IMR-90 (cell line): Measurements from ENCODE around the gene PTCHD4. TPM values are rescaled to one million over a fixed set of nuclear protein-coding genes. Genes with fewer than 3 reads are reported as not detected.

ENCODE experiments used
- ATAC-seq: fragments of 200-7000 bp; cut with Tn5 transposase; 2 replicates; pipeline ENCODE4 v1.9.1; 2020; ENCODE audit warnings: low read depth, mild to moderate bottlenecking, moderate library complexity
- BruUV-seq: library from RNA; stranded (reverse); fragments of 400-500 nt; replicated peaks from 2 replicates; lab custom pipeline; 2021; lab: Mats Ljungman, UMichigan
- CTCF ChIA-PET: fragments of 300-600 bp; formaldehyde crosslinking; extraction: SDS; loops from one replicate; lab custom pipeline; 2021; ENCODE audit warnings: antibody characterized with exemption; lab: Yijun Ruan, JAX
- POLR2A ChIA-PET: fragments of 300-600 bp; sonication (Branson Sonifier 250); formaldehyde crosslinking; loops from one replicate; lab custom pipeline; 2022; ENCODE audit warnings: antibody characterized with exemption; ENCODE audit not compliant: unreplicated experiment; lab: Charles Lee
- DNase-seq: peaks from one replicate; pipeline ENCODE4 v3.0.0; 2013
- H2AFZ ChIP-seq: replicated peaks from 2 replicates; pipeline ENCODE3; 2013; ENCODE audit warnings: low read length, mild to moderate bottlenecking; ENCODE audit not compliant: poor library complexity
- H2AK5ac ChIP-seq: 2 replicates; pipeline ENCODE4 v1.6.1; 2013; ENCODE audit warnings: low read depth, low read length, inconsistent platforms
- H2AK9ac ChIP-seq: replicated peaks from 2 replicates; pipeline ENCODE3; 2013; ENCODE audit warnings: mild to moderate bottlenecking, low read depth, low read length, moderate library complexity; ENCODE audit not compliant: poor library complexity
- H2BK120ac ChIP-seq: 2 replicates; pipeline ENCODE4 v1.6.1; 2013; ENCODE audit warnings: low read depth, low read length, inconsistent platforms
- H2BK15ac ChIP-seq: 3 replicates; pipeline ENCODE4 v1.6.1; 2013; ENCODE audit warnings: low read depth, low read length, inconsistent platforms
- H2BK20ac ChIP-seq: 2 replicates; pipeline ENCODE4 v1.6.1; 2013; ENCODE audit warnings: low read depth, mild to moderate bottlenecking, inconsistent platforms, low read length, moderate library complexity
- H2BK5ac ChIP-seq: 2 replicates; pipeline ENCODE4 v1.6.1; 2013; ENCODE audit warnings: mild to moderate bottlenecking, low read depth, low read length, inconsistent platforms; ENCODE audit not compliant: poor library complexity, severe bottlenecking
- H3K14ac ChIP-seq: replicated peaks from 2 replicates; pipeline ENCODE4 v1.6.1; 2013; ENCODE audit warnings: low read depth, low read length, inconsistent platforms
- H3K18ac ChIP-seq: 2 replicates; pipeline ENCODE4 v1.6.1; 2013; ENCODE audit warnings: low read depth, low read length, control low read depth
- H3K23ac ChIP-seq: 2 replicates; pipeline ENCODE4 v1.6.1; 2013; ENCODE audit warnings: low read depth, low read length, inconsistent platforms
- H3K27ac ChIP-seq: 2 replicates; pipeline ENCODE4 v1.5.1; 2013; ENCODE audit warnings: mild to moderate bottlenecking, control low read depth, low read length; ENCODE audit not compliant: insufficient read depth
- H3K27me3 ChIP-seq: 2 replicates; pipeline ENCODE4 v1.6.1; 2013; ENCODE audit warnings: low read length; ENCODE audit not compliant: control insufficient read depth, insufficient read depth
- H3K36me3 ChIP-seq: 2 replicates; pipeline ENCODE4 v1.6.1; 2013; ENCODE audit warnings: low read length, mixed read lengths; ENCODE audit not compliant: control insufficient read depth, insufficient read depth
- H3K4ac ChIP-seq: 2 replicates; pipeline ENCODE4 v1.6.1; 2013; ENCODE audit warnings: low read depth, low read length, inconsistent platforms
- H3K4me1 ChIP-seq: 2 replicates; pipeline ENCODE4 v1.6.1; 2013; ENCODE audit warnings: low read length, mixed read lengths; ENCODE audit not compliant: control insufficient read depth, insufficient read depth
- H3K4me2 ChIP-seq: 2 replicates; pipeline ENCODE4 v1.6.1; 2013; ENCODE audit warnings: low read depth, mild to moderate bottlenecking, control low read depth, low read length, moderate library complexity
- H3K4me3 ChIP-seq: 2 replicates; pipeline ENCODE4 v1.5.1; 2013; ENCODE audit warnings: low read depth, mild to moderate bottlenecking, control low read depth, low read length, moderate library complexity; ENCODE audit not compliant: insufficient read depth
- H3K56ac ChIP-seq: 2 replicates; pipeline ENCODE4 v1.6.1; 2013; ENCODE audit warnings: low read length, inconsistent platforms; ENCODE audit not compliant: insufficient read depth; ENCODE audit errors: extremely low read depth
- H3K79me1 ChIP-seq, 2 experiments: 2 replicates each; pipeline ENCODE4 v1.6.1; 2013; ENCODE audit warnings: low read length in 2 of 2, inconsistent platforms in 1 of 2, low read depth in 1 of 2
- H3K9ac ChIP-seq: 2 replicates; pipeline ENCODE4 v1.6.1; 2013; ENCODE audit warnings: low read depth, low read length, control low read depth
- H3K9me1 ChIP-seq: 2 replicates; pipeline ENCODE4 v1.6.1; 2013; ENCODE audit warnings: low read length, inconsistent platforms; ENCODE audit not compliant: insufficient read depth
- H3K9me3 ChIP-seq: 2 replicates; pipeline ENCODE4 v1.6.1; 2013; ENCODE audit warnings: low read length; ENCODE audit not compliant: control insufficient read depth, insufficient read depth
- H4K20me1 ChIP-seq: 2 replicates; pipeline ENCODE4 v1.6.1; 2013; ENCODE audit warnings: low read length, inconsistent platforms; ENCODE audit not compliant: insufficient read depth
- H4K5ac ChIP-seq: 2 replicates; pipeline ENCODE4 v1.6.1; 2013; ENCODE audit warnings: mild to moderate bottlenecking, low read depth, low read length, control low read depth
- H4K8ac ChIP-seq, 2 experiments: 2 replicates each; pipeline ENCODE4 v1.6.1; 2013; ENCODE audit warnings: low read depth in 2 of 2, low read length in 2 of 2, control low read depth in 1 of 2, inconsistent platforms in 1 of 2
- H4K91ac ChIP-seq: 2 replicates; pipeline ENCODE4 v1.6.1; 2013; ENCODE audit warnings: low read depth, low read length, inconsistent platforms; ENCODE audit not compliant: insufficient read depth
- BHLHE40 ChIP-seq: fragments of 150-350 bp; IDR thresholded peaks from 2 replicates; pipeline ENCODE4 v1.6.1; 2016; ENCODE audit warnings: mild to moderate bottlenecking, low read depth, low read length
- CEBPB ChIP-seq: IDR thresholded peaks from 2 replicates; pipeline ENCODE4 v1.6.1; 2012; ENCODE audit warnings: low read depth, low read length, improper control_type of control experiment
- CHD1 ChIP-seq: IDR thresholded peaks from 2 replicates; pipeline ENCODE4 v1.6.1; 2012; ENCODE audit warnings: low read depth, low read length, improper control_type of control experiment
- FOS ChIP-seq: fragments of 150-350 bp; IDR thresholded peaks from 2 replicates; pipeline ENCODE4 v1.6.1; 2016; ENCODE audit warnings: low read depth, low read length
- MAFK ChIP-seq: IDR thresholded peaks from 2 replicates; pipeline ENCODE4 v1.6.1; 2012; ENCODE audit warnings: low read depth, low read length, improper control_type of control experiment
- MAZ ChIP-seq: IDR thresholded peaks from 2 replicates; pipeline ENCODE4 v1.6.1; 2012; ENCODE audit warnings: low read depth, mild to moderate bottlenecking, low read length, improper control_type of control experiment, moderate library complexity, borderline replicate concordance
- MXI1 ChIP-seq: IDR thresholded peaks from 2 replicates; pipeline ENCODE4 v1.6.1; 2012; ENCODE audit warnings: low read depth, mild to moderate bottlenecking, low read length, moderate library complexity, borderline replicate concordance
- NFE2L2 ChIP-seq: fragments of 150-350 bp; IDR thresholded peaks from 2 replicates; pipeline ENCODE4 v1.6.1; 2016; ENCODE audit warnings: low read depth, mild to moderate bottlenecking, low read length
- POLR2A ChIP-seq: IDR thresholded peaks from 2 replicates; pipeline ENCODE4 v1.6.1; 2012; ENCODE audit warnings: mild to moderate bottlenecking, low read depth, low read length
- RAD21 ChIP-seq: IDR thresholded peaks from 2 replicates; pipeline ENCODE4 v1.6.1; 2012; ENCODE audit warnings: low read length, improper control_type of control experiment
- RCOR1 ChIP-seq: IDR thresholded peaks from 2 replicates; pipeline ENCODE4 v1.6.1; 2012; ENCODE audit warnings: mild to moderate bottlenecking, low read length, improper control_type of control experiment; ENCODE audit not compliant: insufficient replicate concordance
- RFX5 ChIP-seq: IDR thresholded peaks from 2 replicates; pipeline ENCODE4 v1.8.0; 2012; ENCODE audit warnings: low read depth, mild to moderate bottlenecking, low read length, moderate library complexity
- SMC3 ChIP-seq: fragments of 150-350 bp; IDR thresholded peaks from 2 replicates; pipeline ENCODE4 v1.6.1; 2016; ENCODE audit warnings: low read depth, mild to moderate bottlenecking, antibody characterized with exemption, low read length, moderate library complexity
- USF2 ChIP-seq: fragments of 150-350 bp; IDR thresholded peaks from 2 replicates; pipeline ENCODE4 v1.6.1; 2017; ENCODE audit warnings: mild to moderate bottlenecking, antibody characterized with exemption, low read length, low read depth
- WGBS, 2 experiments: methylation state at CpG; one replicate each; pipeline versions ENCODE4 v1.1.5 to v1.1.7; 2013; ENCODE audit warnings: missing lambda C conversion rate in 2 of 2; ENCODE audit not compliant: insufficient read length in 1 of 2; ENCODE audit errors: extremely low coverage in 2 of 2; 5-methylcytosine and 5-hydroxymethylcytosine counted together
- dilution Hi-C: fragments of 300-500 bp; cut with HindIII; formaldehyde crosslinking; loops from one replicate; pipeline ENCODE4 v1.14.3; 2018; ENCODE audit warnings: low sequenced_read_pairs; ENCODE audit not compliant: unreplicated experiment
- in situ Hi-C: fragments of 300-500 bp; cut with MboI; formaldehyde crosslinking; loops from 3 replicates; pipeline ENCODE4 v1.14.3; 2019; ENCODE audit warnings: low sequenced_read_pairs, inconsistent platforms, mixed read lengths
- intact Hi-C: fragments of 100-400 bp; cut with micrococcal nuclease; formaldehyde crosslinking; loops from 2 replicates; pipeline ENCODE4 v1.10.0; 2022
- polyA plus RNA-seq, 3 experiments: library from polyadenylated mRNA; depleted of rRNA; stranded (reverse); fragments of >200 nt; gene quantifications; 2 replicates each; pipeline ENCODE4 v1.2.3, GENCODE V29; 2012; ENCODE audit warnings: low replicate concordance in 1 of 3
- total RNA-seq: library from RNA; depleted of rRNA; stranded (reverse); fragments of >200 nt; gene quantifications from 2 replicates; pipeline ENCODE4 v1.2.3, GENCODE V29; 2012
- TF ChIP-seq, protein P1 (sequence below): fragments of 150-350 bp; IDR thresholded peaks from 2 replicates; pipeline ENCODE4 v1.6.1; 2016; ENCODE audit warnings: low read depth, mild to moderate bottlenecking, low read length, moderate library complexity, borderline replicate concordance
- TF ChIP-seq, protein P2 (sequence below): conservative IDR thresholded peaks from 2 replicates; pipeline ENCODE4 v1.5.1; 2012; ENCODE audit warnings: mild to moderate bottlenecking, low read depth, low read length, improper control_type of control experiment

Gene PTCHD4
- total and polyA plus RNA-seq, 2 of the 4 experiments (the other 2 are of a cell fraction) = 0.53 to 0.72 TPM

DNA sequence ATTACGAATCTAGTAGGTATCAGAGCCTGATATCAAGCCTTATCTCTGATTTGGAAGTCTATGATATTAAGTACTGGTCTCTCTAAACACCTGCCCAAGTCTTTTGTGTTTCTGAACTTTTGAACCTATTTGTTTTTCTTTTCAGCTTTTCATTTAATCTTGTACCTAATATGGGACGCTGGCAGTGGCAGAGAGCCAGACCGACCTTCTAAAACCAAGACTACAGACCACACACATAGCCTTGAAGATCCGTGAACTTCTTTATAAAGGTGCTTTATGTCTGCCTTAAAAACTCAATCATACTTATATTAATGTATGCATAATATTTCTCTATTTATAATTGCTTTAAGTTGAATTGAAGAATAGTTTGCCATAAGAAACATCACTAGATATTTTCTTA, 12.6 kb upstream of the PTCHD4 start:
- Histone ChIP-seq H3K18ac (no peak overlapping the region), H3K14ac (no peak overlapping the region), H3K4me3 (no peak overlapping the region), H3K9ac (no peak overlapping the region), H3K4me2 (no peak overlapping the region), H3K27ac (no peak overlapping the region), H3K36me3 (no peaks in the 10 kb centered on the region), H4K20me1 (no peaks in the 10 kb centered on the region), H2BK120ac (no peak overlapping the region), H2AFZ (no peak overlapping the region), H3K4ac (no peak overlapping the region), H3K56ac (no peak overlapping the region), H3K27me3 (no peaks in the 10 kb centered on the region), H2BK20ac (no peak overlapping the region), H3K9me3 (no peaks in the 10 kb centered on the region), H2BK5ac (no peak overlapping the region), H2BK15ac (no peak overlapping the region), H4K8ac (no peak overlapping the region), H4K5ac (no peak overlapping the region), H2AK9ac (no peak overlapping the region), H3K79me1 (no peaks in the 10 kb centered on the region), H3K4me1 (no peaks in the 10 kb centered on the region), H3K9me1 (no peaks in the 10 kb centered on the region), H2AK5ac (no peak overlapping the region), H3K23ac (no peak overlapping the region), H4K91ac (no peak overlapping the region)
- dilution Hi-C loops = no loop called here
- no peak for DNase-seq
- no TSS peak for BruUV-seq
- intact Hi-C loops = no loop called here
- WGBS, 2 experiments = no CpG with 5 or more reads among the region's 4 CpGs
- ATAC-seq = no peak
- POLR2A ChIA-PET = no interaction called here
- in situ Hi-C loops = no loop called here
- CTCF ChIA-PET = no interaction called here
- TF ChIP-seq RAD21 (no peak), POLR2A (no peak), SMC3 (no peak), MAZ (no peak), MAFK (no peak), NFE2L2 (no peak), CHD1 (no peak), BHLHE40 (no peak), USF2 (no peak), CEBPB (no peak), MXI1 (no peak), FOS (no peak), RCOR1 (no peak), RFX5 (no peak)
- TF ChIP-seq, protein P1, sequence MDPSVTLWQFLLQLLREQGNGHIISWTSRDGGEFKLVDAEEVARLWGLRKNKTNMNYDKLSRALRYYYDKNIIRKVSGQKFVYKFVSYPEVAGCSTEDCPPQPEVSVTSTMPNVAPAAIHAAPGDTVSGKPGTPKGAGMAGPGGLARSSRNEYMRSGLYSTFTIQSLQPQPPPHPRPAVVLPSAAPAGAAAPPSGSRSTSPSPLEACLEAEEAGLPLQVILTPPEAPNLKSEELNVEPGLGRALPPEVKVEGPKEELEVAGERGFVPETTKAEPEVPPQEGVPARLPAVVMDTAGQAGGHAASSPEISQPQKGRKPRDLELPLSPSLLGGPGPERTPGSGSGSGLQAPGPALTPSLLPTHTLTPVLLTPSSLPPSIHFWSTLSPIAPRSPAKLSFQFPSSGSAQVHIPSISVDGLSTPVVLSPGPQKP = no peak
- TF ChIP-seq, protein P2, sequence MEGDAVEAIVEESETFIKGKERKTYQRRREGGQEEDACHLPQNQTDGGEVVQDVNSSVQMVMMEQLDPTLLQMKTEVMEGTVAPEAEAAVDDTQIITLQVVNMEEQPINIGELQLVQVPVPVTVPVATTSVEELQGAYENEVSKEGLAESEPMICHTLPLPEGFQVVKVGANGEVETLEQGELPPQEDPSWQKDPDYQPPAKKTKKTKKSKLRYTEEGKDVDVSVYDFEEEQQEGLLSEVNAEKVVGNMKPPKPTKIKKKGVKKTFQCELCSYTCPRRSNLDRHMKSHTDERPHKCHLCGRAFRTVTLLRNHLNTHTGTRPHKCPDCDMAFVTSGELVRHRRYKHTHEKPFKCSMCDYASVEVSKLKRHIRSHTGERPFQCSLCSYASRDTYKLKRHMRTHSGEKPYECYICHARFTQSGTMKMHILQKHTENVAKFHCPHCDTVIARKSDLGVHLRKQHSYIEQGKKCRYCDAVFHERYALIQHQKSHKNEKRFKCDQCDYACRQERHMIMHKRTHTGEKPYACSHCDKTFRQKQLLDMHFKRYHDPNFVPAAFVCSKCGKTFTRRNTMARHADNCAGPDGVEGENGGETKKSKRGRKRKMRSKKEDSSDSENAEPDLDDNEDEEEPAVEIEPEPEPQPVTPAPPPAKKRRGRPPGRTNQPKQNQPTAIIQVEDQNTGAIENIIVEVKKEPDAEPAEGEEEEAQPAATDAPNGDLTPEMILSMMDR = no peak
